ENCODE measurements around the gene PDYN. TPM values are rescaled to one million over a fixed set of nuclear protein-coding genes. Genes with fewer than 3 reads are reported as not detected.
"Not testable (repeated sequence)": the region's sequence is repeated elsewhere in the genome, so short reads cannot be mapped to it uniquely, and the experiment has no call there.

PDYN gene
- 0.52 TPM for polyA plus RNA-seq (ENCODE audit: insufficient read length)
- long read RNA-seq, donor 1, partial matches to known transcripts = 0 of 1 reads
- long read RNA-seq, donor 1, other reads (novel, unspliced or antisense) = 0 of 1 reads
- long read RNA-seq, donor 2 = 0 reads
- long read RNA-seq, donor 3 = 0 reads
- long read RNA-seq, donor 4 = 0 reads
- long read RNA-seq, donor 5 = 0 reads
- long read RNA-seq, donor 6 = 0 reads
- long read RNA-seq, donor 7 = 0 reads
- long read RNA-seq, donor 8 = 0 reads

DNA sequence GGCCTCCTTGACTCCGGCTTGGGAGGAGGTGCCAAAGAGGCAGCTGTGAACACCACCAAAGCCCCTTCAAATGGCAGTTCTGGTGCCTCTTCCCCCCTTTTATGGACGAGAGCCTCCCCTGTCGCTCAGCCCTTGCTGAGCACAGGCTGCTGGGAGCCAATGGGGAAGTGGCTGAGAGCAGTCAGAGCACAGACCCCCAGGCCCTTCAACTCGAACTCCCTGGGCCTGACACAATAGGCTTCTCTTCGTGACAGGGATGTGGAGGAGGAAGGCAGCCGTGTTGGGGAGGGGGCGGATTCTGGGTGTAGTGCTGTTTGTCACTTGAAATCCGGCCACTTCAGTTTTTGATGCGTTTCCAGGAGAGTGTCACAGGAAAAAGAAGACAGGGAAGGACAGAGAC lies at the start of gene PDYN:
PDYN (minus strand) TSS at position 73 of the 400 bp plus-strand sequence. CDS start 10,974 bp downstream, outside the sequence.
- no peak for DNase-seq

DNA sequence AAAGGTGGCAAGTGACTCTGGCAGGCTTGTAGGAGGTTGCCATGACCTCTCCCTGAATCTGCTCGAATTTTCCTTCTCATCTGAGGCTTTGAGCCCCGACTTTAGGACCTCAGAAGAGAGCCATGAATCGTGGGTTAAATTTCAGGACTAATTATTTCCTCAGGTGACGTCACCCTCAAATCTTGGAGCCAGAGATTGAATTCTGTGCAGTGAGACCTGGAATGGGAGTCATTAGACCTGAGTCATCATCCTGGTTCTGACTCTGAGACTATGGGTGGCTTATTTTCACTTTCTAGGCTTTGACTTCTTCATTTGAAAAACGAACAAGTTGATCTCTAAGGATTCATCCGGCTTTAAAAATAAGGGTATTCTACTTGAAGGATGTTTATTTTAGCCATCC lies 48.5 kb upstream of the PDYN start:
- DNase-seq = no peak

DNA sequence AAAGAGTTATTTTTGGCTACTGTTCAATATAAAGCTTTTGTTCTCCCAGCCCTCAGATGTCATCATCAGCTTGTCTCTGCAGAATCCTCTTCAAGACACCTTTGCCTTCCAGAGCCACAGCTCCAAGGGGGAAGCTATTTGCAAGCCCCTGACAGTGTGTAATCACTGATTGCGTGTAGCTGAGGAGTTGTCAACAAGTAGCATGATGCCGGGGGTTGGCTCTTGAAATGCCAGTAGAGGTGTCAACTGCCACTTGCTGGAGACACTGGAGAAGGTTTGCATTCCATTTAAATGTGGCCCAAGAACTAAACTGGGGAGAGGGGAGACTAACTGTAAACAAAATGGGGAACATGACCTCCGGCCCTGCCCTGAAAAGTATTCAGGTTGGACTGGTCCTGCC lies 44.3 kb upstream of the PDYN start:
- no peak for DNase-seq

DNA sequence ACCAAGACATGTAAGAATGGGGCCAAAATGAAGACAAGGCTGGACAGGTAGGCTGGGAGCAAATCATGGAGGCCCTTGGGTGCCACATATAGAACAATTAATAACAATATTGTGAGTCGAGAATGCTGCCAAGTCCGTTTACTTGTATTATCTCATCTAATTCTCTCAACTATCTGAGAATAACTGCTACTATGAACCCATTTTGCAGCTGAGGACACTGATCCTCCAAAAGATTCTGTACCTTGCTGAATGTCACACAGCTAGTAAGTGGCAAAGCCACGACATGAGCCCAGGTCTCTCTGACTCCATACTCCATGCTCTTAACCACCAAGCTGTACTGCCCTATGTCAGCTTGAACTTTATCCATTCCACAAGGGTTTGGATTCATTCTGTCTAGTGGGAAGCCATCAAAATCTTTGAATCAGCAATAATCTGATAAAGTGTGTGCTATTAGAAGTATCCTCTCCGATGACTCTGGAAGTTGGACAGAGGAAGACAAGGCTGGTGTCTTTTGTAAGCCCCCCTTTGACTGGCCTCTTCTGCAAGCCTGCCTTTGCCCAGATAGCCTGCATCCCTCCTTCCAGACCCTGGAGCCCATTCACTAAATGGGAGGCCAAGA lies 43.5 kb upstream of the PDYN start:
- no peak for DNase-seq

DNA sequence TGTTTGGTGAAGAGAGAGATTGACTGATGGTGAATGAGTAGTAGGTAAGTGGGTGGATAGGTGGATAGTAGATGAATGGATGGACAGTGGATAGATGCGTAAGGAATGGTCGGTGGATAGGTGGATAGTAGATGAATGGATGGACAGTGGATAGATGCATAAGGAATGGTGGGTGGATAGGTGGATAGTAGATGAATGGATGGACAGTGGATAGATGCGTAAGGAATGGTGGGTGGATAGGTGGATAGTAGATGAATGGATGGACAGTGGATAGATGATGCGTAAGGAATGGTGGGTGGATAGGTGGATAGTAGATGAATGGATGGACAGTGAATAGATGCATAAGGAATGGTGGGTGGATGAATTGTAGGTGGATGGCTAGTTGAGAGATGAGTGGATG lies 42.5 kb upstream of the PDYN start:
- DNase-seq = not testable (repeated sequence)

DNA sequence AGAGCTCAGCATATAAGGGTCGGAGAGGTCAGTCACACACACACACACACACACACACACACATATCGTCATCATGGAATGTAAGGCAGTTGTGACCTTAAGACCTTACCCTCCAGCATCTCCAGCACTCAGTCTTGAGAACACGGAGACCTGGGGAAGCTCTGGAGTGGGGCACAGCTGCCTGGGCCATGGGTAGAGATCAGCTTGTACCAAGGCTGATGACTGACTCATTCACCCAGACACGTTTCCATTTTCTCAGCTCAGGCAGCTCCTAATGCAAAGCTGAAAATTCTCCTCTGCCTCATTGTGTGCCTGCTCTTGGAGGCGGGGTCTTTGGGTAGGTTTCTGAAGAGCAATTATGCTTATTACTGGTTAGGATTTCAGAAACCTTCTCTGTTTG lies 38.3 kb upstream of the PDYN start:
- DNase-seq = no peak

DNA sequence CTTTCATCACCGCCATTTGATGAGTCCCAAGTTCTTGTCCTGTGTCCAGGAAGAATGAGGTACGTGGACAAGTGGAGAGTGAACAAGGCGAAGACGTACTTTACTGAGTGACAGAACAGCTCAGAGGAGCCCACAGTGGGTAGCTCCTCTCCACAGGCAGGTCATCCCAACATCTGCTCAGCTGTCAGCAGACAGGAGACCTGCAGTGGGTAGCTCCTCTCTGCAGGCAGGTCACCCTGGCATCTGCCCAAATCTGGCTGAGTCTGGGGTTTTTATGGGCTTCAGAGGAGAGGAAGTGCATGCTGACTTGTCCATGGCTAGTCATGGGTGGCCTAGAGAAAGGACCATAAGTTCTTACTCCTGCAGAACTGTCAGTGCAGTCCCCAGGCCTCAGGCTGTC lies 32.7 kb upstream of the PDYN start:
- DNase-seq = no peak

DNA sequence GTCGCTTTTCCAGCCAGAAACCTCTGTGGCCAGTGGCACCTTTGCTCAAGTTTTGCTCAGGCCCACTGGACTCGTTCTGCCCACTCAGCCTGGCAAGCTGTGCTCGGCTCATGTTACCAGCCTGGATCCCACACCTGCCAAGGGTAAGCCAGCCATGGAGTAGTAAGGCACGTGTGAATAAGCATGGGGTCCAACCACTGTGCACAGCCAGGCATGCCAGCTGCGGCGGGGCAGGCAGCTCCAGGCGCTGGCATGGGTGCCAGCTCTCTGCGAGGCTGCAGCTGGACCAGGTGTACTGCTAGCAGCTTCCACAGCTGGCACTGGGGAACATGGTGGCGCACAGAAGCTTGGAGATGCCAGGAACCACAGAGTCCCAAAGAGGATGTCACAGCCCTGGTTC lies 32.1 kb upstream of the PDYN start:
- no peak for DNase-seq

DNA sequence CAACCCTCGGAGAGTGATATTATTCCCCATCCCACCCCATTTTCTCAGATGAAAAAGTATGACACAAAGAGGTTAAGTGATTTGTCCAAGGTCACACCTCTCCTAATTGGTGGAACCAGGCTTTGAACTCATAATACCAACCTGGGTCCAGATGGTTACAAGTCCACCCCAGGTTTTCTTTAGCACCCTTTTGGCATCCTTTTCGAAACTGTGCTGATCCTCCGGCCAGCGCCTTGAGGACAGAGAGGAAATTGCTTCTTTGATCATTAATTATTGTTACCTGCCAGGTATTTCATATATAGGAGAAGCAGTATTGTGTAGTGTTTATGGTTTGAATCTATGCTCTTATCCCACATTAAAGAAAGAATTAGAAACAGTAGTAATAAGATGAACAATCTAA lies 29.3 kb upstream of the PDYN start:
- DNase-seq = no peak

DNA sequence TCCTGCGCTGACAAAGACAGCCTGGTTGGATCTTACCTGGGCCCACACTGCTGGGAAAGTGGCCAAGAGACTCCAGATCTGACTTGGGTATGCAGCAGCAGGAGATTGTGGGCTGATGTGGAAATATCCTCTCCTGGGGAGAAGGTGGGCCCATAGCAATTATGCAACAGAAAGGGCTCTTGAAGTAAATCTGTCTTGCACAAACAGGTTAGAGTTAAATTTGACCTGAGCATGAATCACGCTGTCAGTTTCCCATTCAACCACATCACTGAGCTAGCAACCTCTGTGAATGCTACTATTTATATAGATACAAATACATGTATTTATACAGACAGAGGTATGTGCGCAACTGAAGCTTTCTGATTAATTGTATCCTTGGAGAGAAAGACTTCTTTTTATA lies 28.3 kb upstream of the PDYN start:
- no peak for DNase-seq

DNA sequence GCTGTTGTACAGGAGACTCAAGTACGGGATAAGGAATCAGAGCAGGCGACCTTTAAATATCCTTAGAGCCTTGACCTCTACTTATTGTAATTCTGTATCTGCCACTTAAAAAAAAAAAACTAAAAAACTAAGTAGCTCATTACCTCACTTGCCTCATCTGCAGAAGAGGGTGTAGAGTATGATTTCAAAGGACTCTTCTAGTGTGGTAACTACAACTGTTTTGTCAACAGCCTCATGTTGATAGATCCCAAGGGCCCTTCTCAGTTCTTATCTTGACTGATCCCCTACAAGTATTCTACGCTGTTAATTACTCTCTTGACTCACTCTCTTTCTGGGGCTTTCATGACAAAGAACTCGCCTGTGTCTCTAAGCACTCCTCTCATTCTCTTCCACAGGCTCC lies 16.7 kb upstream of the PDYN start:
- no peak for DNase-seq

DNA sequence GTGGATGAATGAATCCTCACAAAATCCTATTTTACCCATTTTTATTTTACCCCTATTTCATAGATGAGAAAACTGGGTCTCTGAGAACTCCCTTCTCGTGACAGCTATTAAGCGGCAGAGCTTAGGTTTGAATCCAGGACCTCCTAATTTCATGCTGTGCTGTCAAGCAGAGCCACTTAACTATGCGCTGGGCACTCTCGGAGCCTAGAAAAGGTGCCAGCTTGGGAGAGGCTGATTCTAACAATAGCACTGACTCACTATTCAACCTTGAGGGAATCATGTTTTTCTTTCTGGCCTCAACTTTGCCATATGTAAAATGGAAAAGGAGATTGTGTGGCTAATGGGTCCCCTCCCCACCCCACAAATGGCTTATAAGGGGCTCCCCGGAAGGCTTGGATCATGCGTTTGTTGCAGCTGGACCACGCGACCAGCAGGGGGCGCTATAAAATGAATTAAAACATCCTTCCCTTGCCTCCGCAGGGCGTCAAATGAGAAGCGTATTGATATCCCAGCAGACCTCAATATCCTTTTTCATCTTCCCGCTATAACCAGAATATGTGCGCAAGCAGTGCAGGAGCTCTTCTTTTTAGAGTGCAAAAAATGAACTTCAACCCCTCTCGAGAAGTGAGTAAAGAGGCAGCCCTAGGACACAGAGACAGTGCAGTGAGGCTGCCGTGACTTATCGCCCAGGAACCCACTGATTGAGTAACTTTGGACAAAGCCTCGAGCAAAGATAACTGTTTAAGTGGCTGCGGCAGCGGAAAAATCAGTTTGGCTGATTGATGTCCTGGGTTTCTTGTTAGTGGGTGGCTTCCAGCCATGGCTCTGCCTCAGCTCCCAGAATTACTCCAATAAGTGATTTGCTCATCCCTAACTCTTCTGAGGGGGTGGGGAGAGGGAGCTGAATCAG lies 12.8 kb upstream of the PDYN start:
- DNase-seq = no peak

DNA sequence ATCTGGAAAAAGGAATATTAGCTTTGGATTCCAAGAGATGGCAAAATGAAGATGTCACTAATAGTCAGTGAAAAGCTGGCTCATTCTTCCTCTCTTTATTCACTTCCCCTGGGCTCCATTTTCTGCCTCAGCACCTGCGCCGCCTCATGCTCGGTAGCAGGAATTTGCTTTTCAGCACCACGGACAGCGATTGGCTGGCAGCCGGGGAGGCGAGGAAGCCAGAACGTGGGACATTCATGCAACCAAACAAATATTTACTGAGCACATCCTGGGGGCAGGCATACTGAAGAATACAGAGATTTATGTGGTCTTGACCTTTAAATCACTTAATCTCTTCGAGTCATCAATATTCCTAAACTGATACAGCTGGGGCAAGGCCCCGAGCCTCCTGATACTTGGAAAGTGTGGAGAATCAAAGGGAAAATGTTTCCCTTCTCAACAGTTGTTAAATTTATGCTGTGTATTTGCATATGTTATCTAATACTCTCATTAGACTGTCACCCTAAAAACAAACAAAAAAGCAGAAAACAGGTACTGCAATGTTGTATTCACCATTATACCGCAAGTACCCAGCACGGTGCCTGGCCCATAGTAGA lies 12.1 kb upstream of the PDYN start:
- peak; percentile 82 for DNase-seq

DNA sequence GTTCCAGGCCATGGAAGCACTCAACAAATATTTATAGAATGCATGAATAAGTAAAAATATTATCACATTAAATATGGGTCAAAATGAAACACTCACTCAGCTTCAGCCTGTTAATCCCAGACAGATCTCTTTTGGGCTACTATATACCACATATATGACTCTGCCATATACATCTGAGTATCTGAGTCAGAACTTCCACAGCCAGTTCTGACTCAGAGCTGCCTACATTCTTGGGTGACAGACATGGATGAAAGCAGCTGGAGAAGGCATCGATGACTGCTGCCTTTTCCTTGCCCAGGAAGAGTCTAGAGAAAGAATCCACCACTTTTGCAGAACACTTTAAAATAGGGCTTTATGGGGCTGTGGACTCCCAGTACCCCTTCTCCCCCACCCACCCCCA lies 11.5 kb upstream of the PDYN start:
- DNase-seq = no peak

DNA sequence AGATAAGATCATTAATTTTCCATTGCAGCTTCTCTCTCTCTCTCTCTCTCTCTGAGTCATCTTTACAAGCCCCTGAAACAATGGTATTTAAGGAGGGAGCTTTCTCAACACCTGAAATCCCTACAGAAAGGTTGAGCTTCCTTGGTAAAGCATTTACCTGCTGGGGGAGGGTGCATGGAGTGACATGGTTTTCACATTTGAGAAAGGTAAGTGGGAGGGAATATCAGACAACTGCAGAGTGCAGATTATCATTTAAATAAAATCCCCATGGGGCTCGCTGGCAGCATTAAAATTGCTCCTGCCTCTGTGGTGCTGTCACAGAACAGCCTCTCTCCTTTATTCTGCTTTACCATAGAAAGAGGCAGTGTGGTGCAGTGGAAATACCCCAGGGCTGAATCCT lies 10.3 kb upstream of the PDYN start:
- no peak for DNase-seq

DNA sequence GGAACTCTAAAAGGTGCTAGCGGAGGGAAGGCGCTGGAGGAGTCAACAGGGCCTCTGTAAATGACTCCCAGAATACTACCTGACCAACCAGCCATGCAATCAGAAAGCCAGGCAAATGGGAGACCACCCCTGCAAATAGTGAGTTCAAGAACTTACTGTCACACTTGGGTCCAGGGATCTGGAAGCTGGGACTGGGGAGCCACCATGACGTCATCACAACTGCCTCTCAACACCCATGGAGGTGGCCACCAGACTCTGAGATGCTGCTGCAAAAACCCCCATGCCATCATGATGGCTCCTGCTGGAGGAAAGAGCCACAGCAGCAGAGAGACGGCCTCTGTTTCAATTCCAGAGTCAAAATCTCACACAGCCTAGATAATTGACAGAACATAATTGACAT lies 8.5 kb upstream of the PDYN start:
- no peak for DNase-seq

DNA sequence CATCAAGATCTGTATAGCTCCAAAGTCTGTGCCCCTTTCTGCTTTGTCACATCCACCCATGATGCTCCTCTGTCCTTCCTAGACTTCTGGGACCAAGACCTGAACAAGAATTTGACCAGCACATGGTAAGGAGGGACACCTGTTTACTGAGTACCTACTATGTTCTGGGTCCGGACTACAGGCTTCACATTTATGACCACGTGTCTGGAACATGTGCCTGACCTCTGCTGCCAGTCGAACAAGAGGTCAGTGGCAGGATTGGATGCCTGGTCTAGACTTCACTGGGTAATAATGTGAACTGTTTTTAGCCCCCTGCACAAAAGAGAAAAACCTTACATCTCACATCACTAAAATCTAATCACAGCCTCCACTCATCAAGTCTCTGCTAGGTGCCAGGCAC lies 7.3 kb upstream of the PDYN start:
- DNase-seq = no peak

DNA sequence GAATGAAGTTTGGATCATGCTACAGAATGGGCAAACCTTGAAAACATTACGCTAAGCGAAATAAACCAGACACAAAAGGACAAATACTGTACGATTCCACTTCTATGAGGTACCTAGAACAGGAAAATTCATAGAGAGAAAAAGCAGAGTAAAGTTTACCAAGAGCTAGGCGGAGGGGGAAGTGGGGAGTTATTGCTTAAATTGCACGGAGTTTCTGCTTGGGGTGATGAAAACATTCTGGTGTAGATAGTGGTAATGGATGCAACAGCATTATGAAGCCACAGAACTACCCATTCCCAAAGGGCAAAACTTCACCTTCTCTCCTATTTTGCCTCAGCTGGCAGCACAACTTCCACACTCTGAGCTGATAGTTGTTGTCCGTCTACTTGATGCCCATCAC lies 6.4 kb upstream of the PDYN start:
- no peak for DNase-seq

DNA sequence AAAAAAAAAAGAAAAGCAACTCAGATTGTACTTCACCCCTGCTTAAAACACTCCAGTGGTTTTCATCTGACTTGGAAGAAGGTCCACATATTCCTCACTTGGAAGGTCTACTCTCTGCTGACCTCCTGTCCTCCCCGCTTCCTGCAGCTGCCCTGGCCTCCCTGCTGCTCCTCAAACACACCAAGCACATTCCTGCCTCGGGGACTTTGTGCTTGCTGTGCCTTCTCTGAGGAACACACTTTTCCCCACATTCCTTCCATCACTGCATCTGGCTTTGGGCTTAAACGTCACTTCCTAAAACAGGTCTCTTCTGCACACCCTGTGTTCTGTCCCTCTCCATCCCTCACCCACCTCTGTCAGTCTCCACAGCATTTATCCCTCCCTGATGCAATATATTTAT lies 4.9 kb upstream of the PDYN start:
- DNase-seq = no peak

DNA sequence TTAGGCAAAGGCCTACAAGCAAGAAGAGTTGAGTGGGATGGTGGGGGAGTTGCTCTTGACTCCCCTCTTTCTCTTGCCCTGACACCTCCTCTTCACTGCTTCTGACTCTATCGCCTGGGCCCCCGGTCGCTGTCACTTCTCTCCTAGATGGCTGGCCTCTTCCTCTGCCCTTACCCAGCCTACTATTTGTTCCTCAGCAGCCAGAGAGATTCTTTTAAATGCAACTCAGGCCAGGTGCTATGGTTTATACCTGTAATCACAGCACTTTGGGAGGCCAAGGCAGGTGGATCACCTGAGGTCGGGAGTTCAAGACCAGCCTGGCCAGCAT lies 4.3 kb upstream of the PDYN start:
- DNase-seq = no peak

DNA sequence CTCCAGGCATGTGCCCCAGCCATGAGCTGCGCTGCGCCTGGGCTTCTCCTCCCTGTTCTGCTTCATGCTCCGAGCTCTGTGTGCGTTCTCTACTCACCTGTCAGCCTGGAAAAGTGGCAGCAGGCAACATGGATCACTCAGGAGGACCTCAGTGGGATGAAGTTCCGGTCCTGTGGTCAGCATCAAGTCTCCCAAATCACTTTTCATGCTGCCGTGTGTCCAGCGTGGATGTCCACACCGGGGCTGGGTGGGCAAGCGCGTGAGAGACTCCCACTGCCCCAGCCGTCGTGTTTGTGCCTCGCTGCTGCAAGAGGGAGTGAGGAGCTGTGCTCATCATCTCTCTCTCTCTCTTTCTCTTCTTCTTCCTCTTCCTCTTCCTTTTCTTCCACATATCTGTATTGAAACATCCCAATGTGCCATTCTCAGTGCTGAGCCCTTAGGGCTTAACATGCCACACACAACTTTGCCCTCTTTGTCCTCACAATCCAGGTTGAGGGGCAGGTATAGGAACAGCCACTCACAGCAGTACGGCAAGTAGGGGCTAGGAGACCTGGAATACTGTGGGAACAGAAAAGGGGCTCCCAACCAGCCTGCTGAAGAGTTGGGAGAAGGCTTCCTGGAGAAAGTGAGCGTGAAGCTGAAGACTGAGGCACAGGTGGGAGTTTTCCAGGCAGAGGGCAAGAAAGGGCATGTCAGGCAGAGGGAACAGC lies 3.8 kb upstream of the PDYN start:
- DNase-seq = no peak

DNA sequence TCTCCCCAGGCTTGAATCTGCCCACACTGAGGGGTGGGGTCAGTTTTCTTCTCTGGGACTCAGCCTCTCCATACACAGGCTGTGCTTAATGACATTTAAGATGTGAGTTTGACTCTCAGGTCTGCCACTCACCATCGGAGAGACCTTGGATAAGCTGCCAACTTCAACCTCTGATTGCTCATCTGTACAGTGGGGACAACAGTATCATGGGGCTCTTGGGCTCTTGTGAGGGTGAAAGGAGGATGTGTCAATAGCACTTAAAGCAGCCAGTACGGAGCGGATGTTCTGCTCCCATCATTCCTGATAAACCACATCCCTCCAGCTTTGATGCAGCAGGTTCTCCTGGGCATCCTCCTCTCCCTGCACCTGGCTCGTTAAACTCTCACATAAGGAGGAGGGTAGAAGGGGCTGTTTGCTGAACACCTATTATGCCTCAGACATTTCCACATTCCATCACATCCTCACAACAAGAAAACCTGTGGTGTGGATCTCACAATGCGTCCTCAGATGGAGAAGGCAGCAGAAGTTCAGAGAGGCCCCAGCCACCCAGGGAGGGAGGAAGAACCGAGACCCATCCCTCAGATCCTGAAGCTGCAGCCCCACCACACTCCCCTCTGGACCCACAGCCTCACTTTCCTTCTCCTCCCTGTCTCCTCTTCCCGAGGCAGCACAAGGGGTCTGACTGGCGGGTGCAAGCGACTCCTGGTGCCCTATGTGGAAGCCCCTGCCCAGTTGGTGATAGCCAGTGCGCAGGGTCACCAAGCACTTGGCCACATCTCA lies 1.9 kb upstream of the PDYN start:
- no peak for DNase-seq
